Activated effector memory CD4-positive, alpha-beta T cell treated with anti-CD3 and anti-CD28 coated beads, Interleukin-2, amount 50 U/mL, for 16 hours (primary cell): ENCODE data around the gene CFAP73.
A peak's percentile ranks its signal among the peaks of the same experiment; 100 is the strongest.
"Not testable (repeated sequence)": the region's sequence is repeated elsewhere in the genome, so short reads cannot be mapped to it uniquely, and the experiment has no call there.

ENCODE experiments used
- DNase-seq: peaks from one replicate; pipeline ENCODE4 v3.0.0-alpha.2; 2020

CFAP73 gene

GRCh38 chr12:113196582-113196981 lies 47.1 kb downstream of the CFAP73 start:
- DNase-seq = no peak

GRCh38 chr12:113196990-113197389 lies 47.5 kb downstream of the CFAP73 start:
- DNase-seq = peak; percentile 78

- no peak for DNase-seq
These were observed 48.1 kb downstream of the CFAP73 start for GRCh38 chr12:113197518-113198077.

DNA sequence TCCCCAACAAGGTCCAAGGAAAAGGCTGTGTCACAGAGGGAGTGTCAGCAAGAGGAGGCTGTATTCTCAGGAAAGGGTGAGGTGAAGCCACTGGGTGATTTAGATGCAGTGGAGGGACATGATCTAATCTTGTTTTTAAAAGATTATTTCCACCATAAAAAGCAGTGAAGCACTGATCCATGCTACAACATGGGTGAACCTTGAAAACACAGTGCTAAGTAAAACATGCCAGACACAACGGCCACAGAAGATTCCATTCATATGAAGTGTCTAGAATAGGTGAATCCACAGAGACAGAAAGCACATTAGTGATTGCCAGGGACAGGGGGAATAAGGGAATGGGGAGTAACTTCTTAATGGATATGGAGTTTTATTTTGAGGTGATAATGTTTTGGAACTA lies 48.8 kb downstream of the CFAP73 start:
- DNase-seq = no peak

- no peak for DNase-seq
These were observed 50.7 kb downstream of the CFAP73 start for GRCh38 chr12:113200021-113200797.

DNA sequence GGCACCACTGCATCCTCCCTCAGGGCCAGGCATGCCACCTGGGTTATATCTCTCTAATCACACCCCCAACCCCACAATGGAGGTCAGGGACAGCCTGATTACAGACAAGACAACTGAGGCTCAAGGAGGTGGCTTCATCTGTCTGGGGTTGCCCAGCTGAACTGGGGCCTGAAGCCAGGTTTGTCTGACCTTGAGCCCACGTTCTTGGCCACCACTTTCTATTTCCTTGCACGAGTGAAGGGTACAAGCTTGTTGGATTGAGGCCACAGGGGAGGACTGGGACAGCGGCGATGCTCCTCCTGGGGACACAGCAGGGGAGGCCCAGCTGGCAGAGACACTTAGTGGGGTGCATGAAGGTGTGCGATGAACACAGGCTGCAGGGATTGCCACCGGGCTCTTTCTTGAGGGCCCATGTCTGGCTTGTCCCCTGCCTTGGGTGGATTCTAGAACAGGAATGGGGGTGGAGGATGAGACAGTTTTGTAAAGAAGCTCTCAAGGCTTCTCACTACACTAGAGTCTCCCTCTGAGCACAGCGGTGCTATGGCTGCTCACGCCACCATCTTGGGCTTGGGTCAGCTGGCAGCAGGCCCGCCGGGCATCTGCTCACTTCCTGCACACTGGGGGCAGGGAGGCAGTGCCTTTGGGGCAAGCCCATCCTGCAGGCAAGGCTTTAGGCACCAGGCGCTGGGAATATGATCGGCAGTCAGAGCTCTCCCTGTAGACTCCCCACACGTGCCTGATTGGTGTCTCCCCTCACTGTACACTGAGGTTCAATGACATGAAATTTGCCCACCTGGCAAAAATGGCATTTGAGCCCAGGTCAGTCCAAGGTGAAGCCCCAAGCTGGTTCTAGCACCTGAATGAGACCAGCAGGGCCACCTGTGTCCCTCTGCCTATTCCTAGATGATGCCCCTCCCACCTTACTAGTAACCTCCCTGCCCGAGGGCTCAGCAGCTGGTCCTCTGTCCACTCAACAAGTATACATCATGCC lies 52.0 kb downstream of the CFAP73 start:
- no peak for DNase-seq

DNA sequence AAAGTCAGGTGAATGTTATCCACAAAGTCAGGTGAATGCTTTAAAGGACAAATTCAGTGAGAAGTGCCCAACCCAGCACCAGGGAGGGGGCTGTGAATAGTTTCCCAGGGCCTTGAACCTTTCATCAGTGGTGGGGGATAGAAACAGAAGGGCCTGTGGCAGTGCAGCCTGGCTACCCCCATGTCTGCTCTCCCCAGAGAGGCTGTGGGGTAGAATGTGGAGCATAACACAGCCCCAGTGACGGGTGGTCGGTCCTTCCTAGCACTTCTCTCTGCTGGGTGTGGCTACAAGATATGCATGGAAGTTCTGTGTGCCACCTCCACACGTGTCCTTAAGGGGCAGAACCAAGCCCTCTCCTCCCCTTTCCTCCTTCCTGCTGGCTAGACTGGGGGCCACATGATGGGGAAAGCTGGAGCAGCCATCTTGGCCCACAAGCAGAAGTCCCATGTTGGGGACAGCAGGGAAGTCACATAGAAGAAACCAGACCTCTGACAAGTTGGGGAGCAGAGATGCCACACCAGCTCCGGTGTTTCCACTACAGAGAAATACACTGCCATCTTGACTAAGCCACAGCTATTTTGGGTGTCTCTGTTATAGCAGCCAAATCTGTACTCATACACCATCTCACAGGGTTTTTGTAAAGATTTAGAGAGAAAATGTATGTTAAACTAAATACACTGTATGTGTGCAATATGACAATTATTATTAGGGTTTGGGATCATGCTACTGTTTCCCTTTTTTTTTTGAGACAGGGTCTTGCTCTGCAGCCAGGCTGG lies 53.0 kb downstream of the CFAP73 start:
- DNase-seq = no peak

GRCh38 chr12:113203852-113204760 lies 54.6 kb downstream of the CFAP73 start:
- DNase-seq = no peak

- no peak for DNase-seq
These were observed 55.3 kb downstream of the CFAP73 start for GRCh38 chr12:113204804-113205203.

- not testable (repeated sequence) for DNase-seq
These were observed 57.3 kb downstream of the CFAP73 start for GRCh38 chr12:113206802-113207201.

GRCh38 chr12:113207613-113208040 lies 58.1 kb downstream of the CFAP73 start:
- no peak for DNase-seq

DNA sequence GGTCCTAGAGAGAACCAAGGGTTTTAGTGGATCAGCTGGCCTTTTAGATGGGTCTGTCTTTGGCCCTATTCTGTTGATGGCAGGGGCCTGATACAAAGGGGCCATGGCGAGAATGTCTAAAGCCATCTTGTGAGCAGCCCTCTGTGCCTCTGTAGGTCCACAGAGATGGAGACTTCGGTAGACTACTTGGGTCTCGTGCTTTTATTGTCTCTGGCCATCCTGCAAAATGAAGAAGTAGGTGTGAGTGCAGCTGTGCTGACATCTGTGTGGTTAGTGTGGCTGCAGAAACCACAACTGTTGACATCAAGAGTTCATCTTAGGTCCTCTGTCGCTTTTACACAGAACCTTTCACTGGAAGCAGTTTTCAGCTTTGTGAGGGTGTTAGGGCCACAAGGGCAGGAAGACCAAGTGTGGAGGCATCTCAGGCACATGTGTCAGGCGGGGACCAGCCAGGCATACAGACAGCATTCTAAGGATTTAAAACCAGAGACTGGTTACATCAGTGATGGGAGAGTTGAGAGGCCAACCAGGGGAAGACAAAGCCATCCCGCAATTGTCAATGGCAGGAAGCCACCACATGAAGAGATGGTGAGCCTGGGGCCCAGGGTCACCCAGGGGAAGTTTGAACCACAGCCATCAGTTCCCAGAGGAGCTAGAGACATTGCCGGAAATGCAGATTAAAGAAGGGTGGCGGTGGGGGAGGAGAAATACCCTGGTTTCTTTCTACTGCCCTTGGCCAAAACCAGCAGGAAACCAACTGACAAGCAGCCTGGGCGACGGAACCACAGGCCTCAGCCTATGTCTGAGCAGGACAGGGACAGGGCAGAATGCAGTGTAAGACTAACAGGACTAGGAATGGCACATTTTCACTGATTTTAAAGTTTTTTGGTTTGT lies 58.8 kb downstream of the CFAP73 start:
- peak; percentile 73 for DNase-seq
